Upper lobe of right lung (tissue), 1 donor: Measurements from ENCODE around the gene PPP6R2. TPM values are rescaled to one million over a fixed set of nuclear protein-coding genes. Genes with fewer than 3 reads are reported as not detected.
"Not testable (repeated sequence)": the region's sequence is repeated elsewhere in the genome, so short reads cannot be mapped to it uniquely, and the experiment has no call there.

Experiments
- ATAC-seq: fragments of 200-7000 bp; cut with Tn5 transposase; one replicate; pipeline ENCODE4 v1.9.1; 2020; ENCODE audit warnings: mild to moderate bottlenecking, moderate library complexity
- DNase-seq: peaks from one replicate; pipeline ENCODE4 v3.0.0-alpha.2; 2020
- H3K27ac ChIP-seq: fragments of 200-600 bp; one replicate; pipeline ENCODE4 v1.8.0; 2022
- H3K27me3 ChIP-seq: fragments of 200-600 bp; one replicate; pipeline ENCODE4 v1.8.0; 2022; ENCODE audit warnings: mild to moderate bottlenecking
- H3K36me3 ChIP-seq: fragments of 200-600 bp; one replicate; pipeline ENCODE4 v1.8.0; 2022
- H3K4me1 ChIP-seq: fragments of 200-600 bp; one replicate; pipeline ENCODE4 v1.8.0; 2022
- H3K4me3 ChIP-seq: fragments of 200-600 bp; one replicate; pipeline ENCODE4 v1.8.0; 2022; ENCODE audit warnings: mild to moderate bottlenecking
- H3K9me3 ChIP-seq: fragments of 200-600 bp; one replicate; pipeline ENCODE4 v1.8.0; 2022
- intact Hi-C: fragments of 100-400 bp; cut with DNase I; formaldehyde crosslinking; loops from one replicate; pipeline ENCODE4 v1.11.0; 2022
- total RNA-seq: library from RNA; stranded (reverse); fragmentation: NEBNext Ultra II Directional; extraction: Animal tissue kit (Norgen Biotek cat#: 25700); gene quantifications from one replicate; pipeline ENCODE4 v1.2.1, GENCODE V29; 2021
- TF ChIP-seq, protein P1 (sequence below): fragments of 200-600 bp; IDR thresholded peaks from one replicate; pipeline ENCODE4 v1.8.0; 2022; ENCODE audit warnings: antibody characterized with exemption
- donor health status: DM: no; HTN: yes; CAD: no; lungs with severe emphysema.

Gene PPP6R2
- total RNA-seq, 1 donor from 2014 or later = 54.0 TPM

DNA sequence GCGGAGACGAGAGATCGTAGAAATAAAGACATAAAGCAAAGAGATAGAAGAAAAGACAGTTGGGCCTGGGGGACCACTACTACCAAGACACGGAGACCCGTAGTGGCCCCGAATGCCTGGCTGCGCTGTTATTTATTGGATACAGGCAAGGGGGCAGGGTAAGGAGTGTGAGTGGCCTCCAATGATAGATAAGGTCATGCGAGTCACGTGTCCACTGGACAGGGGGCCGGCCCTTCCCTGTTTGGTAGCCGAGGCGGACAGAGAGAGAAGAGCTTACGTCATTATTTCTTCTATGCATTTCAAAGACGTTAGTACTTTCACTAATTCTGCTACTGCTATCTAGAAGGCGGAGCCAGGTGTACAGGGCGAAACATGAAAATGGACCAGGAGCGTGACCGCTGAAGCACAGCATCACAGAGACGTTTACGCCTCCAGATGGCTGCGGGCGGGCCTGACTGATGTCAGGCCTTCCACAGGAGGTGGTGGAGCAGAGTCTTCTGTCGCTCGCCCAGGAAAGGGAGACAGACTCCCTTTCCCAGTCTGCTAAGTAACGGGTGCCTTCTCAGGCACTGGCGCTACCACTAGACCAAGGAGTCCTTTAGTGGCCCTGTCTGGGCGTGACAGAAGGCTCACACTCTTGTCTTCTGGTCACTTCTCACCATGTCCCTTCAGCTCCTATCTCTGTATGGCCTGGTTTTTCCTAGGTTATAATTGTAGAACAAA is 24.8 kb downstream of the PPP6R2 start:
- H3K36me3 ChIP-seq = peaks cover 18% of the 10 kb centered on the region
- TF ChIP-seq, protein P1, sequence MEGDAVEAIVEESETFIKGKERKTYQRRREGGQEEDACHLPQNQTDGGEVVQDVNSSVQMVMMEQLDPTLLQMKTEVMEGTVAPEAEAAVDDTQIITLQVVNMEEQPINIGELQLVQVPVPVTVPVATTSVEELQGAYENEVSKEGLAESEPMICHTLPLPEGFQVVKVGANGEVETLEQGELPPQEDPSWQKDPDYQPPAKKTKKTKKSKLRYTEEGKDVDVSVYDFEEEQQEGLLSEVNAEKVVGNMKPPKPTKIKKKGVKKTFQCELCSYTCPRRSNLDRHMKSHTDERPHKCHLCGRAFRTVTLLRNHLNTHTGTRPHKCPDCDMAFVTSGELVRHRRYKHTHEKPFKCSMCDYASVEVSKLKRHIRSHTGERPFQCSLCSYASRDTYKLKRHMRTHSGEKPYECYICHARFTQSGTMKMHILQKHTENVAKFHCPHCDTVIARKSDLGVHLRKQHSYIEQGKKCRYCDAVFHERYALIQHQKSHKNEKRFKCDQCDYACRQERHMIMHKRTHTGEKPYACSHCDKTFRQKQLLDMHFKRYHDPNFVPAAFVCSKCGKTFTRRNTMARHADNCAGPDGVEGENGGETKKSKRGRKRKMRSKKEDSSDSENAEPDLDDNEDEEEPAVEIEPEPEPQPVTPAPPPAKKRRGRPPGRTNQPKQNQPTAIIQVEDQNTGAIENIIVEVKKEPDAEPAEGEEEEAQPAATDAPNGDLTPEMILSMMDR = no peak
- H3K27me3 ChIP-seq = no peaks in the 10 kb centered on the region
- no peak for ATAC-seq
- intact Hi-C loops = no loop called here
- peaks cover 1% of the 10 kb centered on the region for H3K4me1 ChIP-seq
- H3K27ac ChIP-seq = no peak overlapping the region
- DNase-seq = no peak
- H3K4me3 ChIP-seq = no peak overlapping the region
- no peaks in the 10 kb centered on the region for H3K9me3 ChIP-seq

DNA sequence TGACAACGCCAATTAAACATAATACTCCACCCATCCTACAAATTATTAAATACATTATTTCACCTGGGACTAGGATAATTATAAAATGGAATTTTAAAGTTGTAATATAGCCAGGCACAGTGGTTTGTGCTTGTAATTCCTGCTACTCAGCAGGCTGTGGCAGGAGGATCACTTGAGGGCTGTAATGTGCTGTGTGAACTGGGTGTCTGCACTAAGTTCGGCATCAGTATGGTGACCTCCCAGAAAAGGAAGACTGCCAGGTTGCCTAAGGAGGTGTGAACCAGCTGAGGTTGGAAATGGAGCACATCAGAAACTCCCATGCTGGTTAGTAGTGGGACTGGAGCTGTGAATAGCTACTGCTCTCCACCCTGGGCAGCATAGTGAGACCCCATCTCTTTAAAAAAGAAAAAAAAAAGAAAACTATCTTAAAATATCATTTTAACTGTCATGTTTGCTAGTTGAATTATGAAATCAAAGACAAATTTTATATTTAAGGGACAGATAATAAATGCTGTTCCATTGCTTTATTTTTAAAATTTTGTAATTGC is 28.0 kb downstream of the PPP6R2 start:
- intact Hi-C loops = no loop called here
- Histone ChIP-seq H3K9me3 (no peaks in the 10 kb centered on the region), H3K36me3 (peaks cover 46% of the 10 kb centered on the region), H3K27me3 (no peaks in the 10 kb centered on the region), H3K4me3 (no peak overlapping the region), H3K4me1 (no peaks in the 10 kb centered on the region), H3K27ac (no peak overlapping the region)
- DNase-seq = no peak
- no peak for ATAC-seq
- TF ChIP-seq, protein P1 = no peak

DNA sequence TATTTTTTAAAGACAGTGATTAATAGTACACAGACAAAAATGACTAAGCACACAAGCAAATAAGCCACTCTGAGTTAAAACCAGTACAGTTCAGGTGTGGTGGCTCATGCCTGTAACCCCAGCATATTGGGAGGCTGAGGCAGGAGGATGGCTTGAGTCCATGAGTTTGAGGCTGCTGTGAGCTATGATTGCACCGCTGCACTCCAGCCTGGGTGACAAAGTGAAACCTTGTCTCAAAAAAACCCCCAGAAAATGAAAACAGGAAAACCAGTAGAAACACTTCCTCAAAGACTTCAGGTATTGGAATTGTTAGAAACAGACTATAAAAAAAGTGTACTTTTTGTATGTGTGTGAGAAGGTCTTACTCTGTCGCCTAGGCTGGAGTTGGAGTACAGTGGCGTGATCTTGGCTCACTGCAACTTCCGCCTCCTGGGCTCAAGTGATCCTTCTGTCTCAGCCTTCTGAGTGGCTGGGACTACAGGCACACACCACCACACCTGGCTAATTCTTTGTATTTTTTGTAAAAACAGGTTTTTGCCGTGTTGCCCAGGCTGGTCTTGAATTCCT is 33.0 kb downstream of the PPP6R2 start:
- intact Hi-C loops = no loop called here

DNA sequence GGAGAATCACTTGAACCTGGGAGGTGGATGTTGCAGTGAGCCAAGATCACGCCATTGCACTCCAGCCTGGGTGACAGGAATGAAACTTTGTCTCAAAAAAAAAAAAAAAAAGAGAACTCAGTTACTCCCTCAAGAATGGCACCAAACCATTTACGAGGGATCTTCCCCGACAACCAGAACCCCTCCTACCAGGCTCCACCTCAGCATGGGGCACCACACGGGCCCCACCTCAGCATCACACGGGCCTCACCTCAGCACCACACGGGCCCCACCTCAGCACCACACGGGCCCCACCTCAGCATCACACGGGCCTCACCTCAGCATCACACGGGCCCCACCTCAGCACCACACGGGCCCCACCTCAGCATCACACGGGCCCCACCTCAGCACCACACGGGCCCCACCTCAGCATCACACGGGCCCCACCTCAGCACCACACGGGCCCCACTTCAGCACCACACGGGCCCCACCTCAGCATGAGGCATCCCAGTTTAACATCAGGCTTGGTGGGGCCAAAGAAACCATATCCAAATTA is 38.0 kb downstream of the PPP6R2 start:
- H3K27me3 ChIP-seq, H3K4me1 ChIP-seq, H3K27ac ChIP-seq, H3K4me3 ChIP-seq, intact Hi-C loops, DNase-seq, H3K9me3 ChIP-seq: not testable (repeated sequence)
- peaks cover 17% of the 10 kb centered on the region for H3K36me3 ChIP-seq
- ATAC-seq = peak; percentile 30

More for the DNA sequence above, 33.0 kb downstream of the PPP6R2 start:
- no peak overlapping the region for H3K4me3 ChIP-seq
- DNase-seq (no peak), ATAC-seq (peak; percentile 73)
- no peaks in the 10 kb centered on the region for H3K4me1 ChIP-seq
- H3K36me3 ChIP-seq = peaks cover 53% of the 10 kb centered on the region
- no peaks in the 10 kb centered on the region for H3K9me3 ChIP-seq
- peak overlapping the region; percentile 58 for H3K27ac ChIP-seq
- no peaks in the 10 kb centered on the region for H3K27me3 ChIP-seq
- TF ChIP-seq, protein P1 = no peak

DNA sequence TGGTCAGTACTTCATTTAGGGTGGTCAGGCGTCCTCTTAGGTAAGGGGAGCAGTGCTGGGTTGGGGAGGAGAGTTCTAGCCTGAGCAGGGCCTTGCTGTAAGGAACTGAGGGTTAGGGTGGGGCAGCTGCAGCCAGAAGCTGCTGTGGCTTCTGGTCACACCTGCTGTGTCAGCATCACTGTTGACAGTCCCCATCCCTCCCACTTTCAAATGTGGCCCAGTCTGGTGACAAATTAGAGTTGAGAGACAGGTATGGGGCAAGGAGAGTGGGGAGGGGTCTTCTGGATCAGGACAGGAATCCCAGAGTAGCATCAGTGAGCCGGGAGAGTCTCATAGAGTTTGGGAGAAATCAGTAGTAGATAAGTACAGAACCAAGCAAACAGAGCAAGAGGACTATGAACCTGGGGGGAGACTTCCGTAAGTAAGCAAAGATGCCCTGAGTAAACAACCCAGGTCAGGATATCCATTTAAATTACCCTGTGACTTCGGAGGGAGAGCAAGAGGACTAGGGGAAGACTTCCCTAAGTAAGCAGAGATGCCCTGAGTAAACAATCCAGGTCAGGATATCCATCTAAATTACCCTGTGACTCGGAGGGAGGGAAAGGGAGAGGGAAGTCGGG is 53.7 kb downstream of the PPP6R2 start:
- TF ChIP-seq, protein P1 = no peak
- Histone ChIP-seq H3K27ac (no peak overlapping the region), H3K4me1 (peaks cover 13% of the 10 kb centered on the region), H3K36me3 (peaks cover 38% of the 10 kb centered on the region), H3K4me3 (no peak overlapping the region), H3K27me3 (no peaks in the 10 kb centered on the region), H3K9me3 (no peaks in the 10 kb centered on the region)
- intact Hi-C loops = no loop called here
- DNase-seq (no peak), ATAC-seq (no peak)

DNA sequence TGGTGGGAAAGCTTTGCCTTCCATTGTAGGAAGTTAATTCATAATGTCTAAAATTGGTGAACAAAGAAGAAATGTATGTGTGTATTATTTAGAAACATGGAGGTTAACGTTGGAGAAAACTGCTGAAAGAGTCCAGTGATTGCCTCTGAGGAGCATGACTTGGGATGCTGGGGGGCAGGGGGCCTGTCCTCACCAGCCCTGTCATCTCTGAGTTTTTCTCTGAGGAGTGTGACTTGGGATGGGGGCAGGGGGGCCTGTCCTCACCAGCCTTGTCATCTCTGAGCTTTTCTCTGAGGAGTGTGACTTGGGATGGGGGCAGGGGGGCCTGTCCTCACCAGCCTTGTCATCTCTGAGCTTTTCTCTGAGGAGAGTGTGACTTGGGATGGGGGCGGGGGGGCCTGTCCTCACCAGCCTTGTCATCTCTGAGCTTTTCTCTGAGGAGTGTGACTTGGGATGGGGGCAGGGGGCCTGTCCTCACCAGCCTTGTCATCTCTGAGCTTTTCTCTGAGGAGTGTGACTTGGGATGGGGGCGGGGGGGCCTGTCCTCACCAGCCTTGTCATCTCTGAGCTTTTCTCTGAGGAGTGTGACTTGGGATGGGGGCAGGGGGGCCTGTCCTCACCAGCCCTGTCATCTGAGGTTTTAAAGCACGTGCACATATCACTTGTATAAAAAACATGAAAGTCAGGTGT is 54.4 kb downstream of the PPP6R2 start:
- H3K27ac ChIP-seq, H3K9me3 ChIP-seq, intact Hi-C loops, H3K27me3 ChIP-seq, ATAC-seq, H3K4me3 ChIP-seq, DNase-seq: not testable (repeated sequence)
- H3K36me3 ChIP-seq = peaks cover 32% of the 10 kb centered on the region
- H3K4me1 ChIP-seq = peaks cover 13% of the 10 kb centered on the region
